Hippocampal formation (tissue), 2 donors: ENCODE data around the gene DTNB.
"Not testable (repeated sequence)": the region's sequence is repeated elsewhere in the genome, so short reads cannot be mapped to it uniquely, and the experiment has no call there.

Experiments
- DNase-seq, 2 donors: peaks; one replicate each; lab custom pipeline; 2025; lab: John Stamatoyannopoulos, UW

DTNB gene

DNA sequence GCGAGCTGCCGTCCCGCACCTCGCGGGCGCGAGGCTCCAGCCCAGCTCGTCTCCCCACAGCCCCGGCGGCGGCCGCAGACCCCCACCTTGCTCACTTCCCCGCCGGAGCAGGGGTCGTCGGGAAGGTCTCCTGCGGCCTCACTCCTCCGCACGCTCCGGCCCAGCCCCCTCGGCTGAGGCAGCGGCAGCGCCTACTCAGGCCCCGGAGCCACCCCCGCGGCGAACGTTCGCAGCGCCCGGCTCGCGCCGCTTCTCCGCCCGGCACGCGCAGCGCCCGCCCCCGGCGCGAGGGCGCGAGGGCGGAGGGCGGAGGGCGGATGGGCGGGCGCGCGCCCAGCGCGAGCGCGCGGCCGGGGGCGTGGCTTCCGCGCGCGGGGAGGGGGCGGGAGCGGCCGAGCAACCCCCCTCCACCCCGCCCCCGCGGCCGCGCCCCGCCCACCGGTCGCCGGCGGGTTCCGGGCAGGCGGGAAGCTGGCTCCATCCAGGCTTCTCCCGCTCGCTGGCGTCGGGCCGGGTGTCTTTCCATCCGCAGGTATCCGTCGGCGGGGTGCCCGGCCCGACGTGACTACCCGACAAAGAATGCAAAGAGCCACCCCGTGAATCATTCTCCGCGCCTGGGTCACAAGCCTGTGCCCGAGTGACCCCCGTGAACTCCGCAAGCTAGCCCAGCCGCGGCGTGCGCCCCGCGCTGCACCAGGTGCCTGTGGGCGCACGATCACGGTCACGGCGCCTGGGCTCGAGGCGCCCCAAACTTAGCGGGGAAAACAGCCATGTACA is at the start of gene DTNB:
TSS of gene DTNB (minus strand) at position 278 of the 777 bp plus-strand sequence. CDS start 20,917 bp downstream, outside the sequence.
- peak; percentile 55 to 73 for DNase-seq

DNA sequence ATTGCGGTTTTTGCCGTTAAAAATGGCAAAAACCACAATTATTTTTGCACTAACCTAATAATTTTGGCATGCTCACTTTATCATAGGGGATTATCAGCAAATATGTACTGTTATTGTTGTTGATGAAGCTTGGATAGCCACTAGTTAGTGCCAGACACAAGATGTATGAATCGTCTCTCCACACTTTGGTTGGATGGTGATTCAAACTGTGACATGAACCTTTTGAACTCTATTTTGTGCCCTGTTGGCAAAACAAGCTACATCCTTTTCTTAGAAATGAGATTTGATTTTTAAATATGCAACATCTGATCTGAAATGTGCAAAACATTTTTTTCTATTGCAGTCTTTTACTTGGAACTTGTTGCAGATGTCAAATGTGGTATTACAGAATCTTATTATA is 48.8 kb upstream of the DTNB start:
- DNase-seq, result no peak

DNA sequence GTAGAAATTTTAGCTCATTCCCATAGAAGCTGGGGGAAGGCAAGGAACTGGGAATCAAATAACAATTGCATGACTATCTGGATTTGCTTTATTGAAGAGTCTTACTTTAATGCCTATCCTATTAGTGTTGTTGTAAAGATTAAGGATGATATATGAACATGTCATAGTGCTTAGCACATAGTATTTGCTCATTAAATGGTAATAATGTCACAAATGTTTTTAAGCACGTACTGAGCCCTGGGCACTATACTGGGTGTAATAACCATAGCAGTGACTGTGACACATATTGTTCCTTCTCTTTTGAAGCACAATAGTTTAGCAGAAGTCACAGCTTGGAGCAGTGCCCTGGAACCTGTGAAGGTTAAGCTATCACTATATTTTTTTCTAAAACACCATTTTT is 47.2 kb upstream of the DTNB start:
- DNase-seq, result no peak

DNA sequence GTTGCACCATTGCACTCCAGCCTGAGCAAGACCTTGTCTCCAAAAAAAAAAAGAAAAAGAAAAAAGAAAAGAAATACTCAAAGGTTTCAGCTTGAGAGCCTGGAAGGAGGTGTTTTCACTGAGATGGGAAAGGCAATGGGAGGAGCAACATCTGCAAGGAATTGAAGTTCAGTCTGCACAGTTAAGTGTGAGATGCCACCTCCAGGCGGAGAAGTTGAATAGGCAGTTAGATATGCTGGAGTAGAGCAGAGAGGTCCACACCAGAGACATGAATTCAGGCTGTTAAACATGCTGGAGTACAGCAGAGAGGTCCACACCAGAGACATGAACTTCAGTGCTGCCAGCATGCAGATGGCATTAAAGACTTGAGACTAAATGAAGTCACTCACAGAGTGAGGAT is 41.4 kb upstream of the DTNB start:
- DNase-seq, result no peak

DNA sequence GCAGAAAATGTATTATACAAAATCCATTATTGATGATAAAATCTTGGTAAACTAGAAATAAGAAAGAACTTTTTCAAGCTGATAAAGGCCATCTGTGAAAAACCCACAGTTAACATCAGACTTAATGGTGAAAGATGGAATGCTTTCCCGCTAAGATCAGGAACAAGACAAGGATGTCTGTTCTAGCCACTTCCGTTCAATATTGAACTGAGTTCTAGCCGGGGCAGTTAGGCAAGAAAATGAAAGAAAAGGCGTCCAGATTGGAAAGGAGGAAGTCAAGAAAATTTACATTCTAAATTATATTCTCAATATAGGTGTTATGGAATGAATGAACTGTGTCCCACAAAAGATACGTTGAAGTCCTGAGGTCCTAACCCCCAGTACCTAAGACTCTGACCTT is 39.1 kb upstream of the DTNB start:
- DNase-seq, result no peak

DNA sequence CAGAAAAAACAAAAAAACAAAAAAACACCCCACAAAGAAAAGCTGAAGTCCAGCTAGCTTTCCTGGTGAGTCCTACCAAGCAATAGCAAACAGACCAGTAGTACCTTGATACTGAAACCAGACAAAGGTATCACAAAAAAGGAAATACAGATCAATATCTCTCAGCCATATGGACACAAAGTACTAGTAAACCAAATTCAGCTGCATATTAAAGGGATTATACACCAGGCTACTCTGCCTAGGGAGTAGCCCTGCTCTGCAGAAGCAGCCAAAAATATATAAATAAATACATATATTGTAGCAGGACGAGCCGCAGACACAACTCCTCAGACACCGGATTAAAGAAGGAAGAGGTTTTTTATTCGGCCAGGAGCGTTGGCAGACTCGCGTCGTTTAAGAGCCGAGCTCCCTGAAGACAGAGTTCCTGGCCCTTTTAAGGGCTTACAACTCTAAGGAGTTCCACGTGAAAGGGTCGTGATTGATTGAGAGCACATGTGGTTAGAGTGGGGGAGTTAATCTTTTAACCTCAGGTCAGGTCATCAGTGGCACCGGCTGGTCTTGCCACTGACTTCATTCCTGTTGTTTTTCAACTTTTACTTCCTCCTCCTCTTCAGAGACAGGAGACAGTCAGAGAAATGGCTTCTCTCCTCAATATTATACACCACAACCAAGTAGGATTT is 38.4 kb upstream of the DTNB start:
- no peak for DNase-seq

DNA sequence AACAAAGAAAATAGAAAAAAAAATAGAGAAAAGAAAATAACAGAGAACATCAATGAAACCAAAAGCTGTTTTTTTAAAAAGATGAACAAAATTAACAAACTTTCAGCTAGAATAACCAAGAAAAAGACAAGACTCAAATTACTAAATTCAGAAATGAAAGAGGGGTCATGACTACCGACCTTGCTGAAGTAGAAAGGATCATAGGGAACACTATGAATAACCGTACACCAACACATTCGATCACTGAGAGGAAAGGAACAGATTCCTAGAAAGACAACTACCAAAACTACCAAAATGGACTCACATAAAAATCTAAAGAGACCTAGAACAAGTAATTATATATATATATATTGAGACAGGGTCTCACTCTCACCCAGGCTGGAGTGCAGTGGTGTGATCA is 37.4 kb upstream of the DTNB start:
- DNase-seq, result no peak

DNA sequence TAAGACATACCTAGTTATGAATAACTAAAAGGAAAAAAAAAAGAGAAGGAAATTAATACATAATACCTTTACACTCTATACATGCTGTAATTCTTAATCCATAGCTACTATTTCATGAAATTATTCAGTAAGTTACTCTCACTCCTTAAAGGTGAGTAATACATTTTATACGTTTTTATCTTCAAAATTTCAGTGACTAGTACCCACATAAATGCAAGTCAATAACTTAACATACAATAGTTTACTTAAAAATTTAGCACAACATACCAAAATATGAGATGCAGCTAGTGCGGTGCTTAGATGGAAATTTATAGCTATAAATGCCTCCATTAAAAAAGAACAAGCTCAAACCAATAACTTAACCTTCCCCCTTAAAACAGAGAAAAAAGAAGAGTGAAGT is 36.0 kb upstream of the DTNB start:
- no peak for DNase-seq

DNA sequence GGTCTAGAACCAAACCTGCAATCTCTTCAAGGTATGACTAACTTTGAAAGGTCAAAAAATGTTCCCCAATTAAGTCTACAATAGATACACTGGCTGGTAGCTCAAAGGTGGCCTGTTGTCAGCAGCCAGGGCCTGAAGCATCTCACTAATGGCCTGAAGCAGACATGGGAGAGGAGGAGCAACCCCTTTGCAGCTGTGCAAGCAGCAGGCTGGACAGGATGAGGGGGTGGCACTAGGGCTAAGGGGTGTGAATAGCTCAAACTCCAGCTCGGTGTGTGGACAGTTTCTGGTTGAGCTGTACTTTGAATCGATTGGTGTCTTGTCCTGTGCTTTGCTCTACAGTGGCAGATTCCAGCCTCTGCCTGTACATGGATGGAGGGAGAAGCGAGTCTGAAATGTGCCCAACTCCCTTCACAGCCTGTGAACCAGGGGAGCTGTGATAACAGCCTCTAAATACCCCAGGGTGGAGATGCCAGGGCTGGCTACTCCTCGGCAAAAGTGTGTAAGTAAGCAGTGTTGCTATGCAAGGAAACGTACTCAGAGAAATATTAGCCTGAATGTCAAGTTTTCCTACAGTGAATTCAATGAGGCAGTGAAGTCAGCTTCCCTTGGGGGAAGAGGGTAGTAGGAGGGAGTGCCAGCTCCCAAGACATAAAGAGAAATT is 34.7 kb upstream of the DTNB start:
- DNase-seq, result no peak

DNA sequence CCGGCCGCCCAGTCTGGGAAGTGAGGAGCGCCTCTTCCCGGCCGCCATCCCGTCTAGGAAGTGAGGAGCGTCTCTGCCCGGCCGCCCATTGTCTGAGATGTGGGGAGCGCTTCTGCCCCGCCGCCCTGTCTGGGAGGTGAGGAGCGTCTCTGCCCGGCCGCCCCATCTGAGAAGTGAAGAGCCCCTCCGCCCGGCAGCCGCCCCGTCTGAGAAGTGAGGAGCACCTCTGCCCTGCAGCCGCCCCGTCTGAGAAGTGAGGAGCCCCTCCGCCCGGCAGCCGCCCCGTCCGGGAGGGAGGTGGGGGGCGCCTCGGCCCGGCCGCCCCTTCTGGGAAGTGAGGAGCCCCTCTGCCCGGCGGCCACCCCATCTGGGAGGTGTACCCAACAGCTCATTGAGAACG is 32.2 kb upstream of the DTNB start:
- not testable (repeated sequence) for DNase-seq

DNA sequence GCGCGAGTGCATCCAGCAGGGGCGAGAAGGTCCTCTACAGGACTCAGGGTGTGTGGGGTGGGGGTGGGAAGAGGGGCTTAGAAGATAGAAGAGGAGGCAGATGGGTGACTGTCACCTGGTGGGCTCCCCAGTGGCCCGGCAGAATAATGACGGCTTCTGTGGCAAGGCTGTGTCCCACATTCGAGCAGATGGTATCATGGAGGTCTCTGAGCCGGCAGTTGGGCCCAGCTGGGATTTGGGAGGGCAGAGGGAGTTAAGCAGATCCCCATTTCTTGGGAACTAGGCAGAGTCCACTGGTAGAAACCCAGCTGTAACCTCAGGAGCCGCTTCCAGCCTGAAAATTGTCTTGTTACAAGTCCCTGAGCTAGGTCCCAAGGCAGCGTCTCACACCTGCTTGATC is 28.4 kb upstream of the DTNB start:
- no peak for DNase-seq

DNA sequence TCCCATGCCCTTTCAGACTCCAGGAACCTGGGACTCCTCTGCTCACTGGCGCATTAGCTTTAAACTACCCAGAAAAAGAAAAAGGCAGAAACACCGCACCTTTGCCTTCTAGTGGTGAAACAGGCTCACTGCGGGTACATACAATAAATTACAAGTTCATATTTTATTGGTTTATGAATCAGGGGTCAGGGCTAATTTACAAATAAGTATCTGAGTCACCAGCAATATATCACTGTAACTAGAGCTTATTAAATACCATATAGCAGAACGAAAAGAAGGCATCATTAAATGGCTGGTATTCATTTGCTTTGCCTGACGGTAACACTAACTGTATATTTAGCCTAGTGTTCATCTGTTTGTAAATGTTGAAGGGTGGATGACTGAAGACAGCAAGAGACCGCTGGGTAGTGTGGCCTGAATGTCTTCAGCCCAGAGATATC is 26.9 kb upstream of the DTNB start:
- peak in 1 of 2 donors; percentile 20 for DNase-seq

DNA sequence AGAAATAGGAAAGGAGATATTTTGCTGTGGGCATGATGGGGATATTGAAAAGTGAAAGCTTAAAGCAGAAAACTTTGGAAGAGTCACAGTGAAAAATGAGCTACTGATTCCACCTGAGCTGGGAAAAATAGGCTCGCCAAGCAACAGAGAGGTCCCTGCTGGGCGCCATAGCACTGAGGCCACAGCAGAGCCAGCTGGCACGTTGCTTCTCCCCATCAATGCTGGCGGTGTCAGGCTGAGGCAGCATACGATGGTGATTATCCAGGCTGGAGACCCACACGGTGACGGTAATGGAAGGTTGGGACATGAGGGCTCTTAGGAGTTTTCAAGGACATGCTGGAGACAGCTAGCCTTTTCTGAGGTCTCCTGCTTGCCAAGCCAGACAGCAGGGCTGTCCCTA is 25.8 kb upstream of the DTNB start:
- no peak for DNase-seq

DNA sequence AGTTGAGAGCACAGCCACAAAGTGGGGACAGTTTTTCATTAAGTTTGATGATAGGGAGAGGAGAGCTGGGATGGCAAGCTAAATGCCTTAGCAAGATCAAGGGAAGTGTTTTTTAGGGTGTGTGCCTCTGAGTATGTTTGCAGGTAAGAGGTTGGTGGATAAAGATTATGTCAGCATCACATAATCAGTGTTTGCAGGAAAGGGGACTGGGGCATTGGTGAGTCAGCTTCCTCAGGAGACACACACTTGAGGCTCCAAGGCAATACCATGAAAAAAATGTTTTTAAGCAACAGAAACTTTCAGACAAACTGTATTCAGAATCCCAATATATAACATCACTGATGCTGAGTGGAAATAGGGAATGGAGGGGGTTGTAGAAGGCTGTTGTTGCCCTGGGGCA is 25.4 kb upstream of the DTNB start:
- no peak for DNase-seq

DNA sequence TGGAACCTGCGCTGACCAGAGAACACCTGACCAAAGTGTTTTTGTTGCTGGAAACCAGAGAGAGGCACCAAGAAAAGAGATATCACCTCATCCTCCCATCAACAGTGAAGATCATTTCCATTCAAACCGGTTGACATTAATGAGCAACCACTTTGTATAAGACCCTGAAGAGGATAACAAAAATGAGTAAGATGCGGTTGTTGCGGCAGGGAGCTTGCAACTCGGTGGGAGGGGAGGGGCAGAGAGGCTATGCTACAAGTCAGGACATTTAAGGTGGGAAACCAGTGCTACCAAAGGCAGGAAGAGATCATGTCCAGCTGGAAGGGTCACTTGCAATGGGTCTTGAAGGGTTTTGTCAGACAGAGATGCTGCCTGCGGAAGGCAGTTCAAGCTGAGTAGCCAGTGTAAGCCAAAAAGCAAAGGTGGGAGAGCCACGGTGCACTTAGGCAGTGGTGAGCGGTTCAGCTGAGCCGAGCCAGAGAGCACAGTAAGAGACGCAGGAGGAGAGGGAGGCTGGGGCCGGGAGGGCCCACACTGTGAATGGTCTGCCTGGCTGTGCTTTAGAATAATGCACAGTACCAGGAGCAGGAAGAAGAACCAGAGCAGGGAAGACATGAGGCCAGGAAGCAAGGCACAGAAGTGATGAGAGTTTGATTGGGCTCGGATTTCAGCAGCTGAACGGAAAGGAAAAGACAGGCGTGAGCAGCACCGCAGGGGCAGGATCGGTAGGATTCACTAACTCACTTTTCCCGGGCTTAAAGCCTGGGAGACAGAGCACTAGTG is 24.4 kb upstream of the DTNB start:
- no peak for DNase-seq

DNA sequence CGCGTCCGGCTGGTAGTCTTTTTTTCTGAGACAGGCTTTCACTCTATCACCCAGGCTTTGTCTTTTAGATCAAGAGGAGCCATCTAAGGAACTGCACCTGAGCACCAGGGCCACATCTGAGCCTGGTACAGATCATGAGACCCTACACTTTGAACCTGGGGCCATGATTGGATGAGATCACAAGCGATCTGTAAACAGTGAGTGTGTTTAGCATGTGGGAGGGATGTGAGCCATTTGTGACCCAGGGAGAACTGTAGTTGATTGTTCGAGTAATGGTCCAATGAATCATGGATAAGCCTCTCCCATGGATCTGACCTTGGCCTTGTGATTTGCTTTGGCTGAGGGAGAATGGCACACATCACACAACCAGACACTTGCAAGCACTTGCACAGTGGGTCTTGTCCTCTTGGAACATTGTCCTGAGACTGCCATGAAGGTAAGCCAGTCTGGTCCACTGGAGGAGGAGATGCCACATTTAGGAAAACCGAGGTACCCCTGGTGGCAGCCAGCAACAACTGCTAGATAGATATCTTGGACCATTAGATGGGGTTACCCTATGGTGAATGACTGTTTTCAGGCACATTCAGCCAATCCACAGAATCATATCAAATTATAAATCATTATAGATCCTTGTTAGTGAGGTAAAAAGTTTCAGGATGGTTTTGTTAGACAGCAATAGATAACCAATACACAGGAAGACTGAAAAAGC is 19.5 kb upstream of the DTNB start:
- no peak for DNase-seq

DNA sequence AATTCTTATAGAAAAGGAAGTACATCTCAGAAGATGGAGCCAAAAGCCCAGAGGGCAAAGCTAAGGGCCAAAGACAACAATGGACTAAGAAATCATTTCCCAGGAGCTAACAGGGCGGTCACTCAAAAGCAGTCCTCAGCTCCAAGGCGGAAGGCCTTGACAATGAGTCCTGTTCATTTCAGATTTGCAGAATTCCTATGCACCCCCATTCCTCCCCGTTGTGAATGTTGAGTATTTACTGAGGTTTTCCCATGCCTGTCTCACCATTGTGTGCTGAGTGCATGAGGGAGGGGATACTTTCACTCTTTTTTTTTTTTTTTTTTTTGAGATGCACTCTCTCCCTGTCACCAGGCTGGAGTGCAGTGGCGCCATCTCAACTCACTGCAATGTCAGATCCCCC is 18.8 kb upstream of the DTNB start:
- no peak for DNase-seq

DNA sequence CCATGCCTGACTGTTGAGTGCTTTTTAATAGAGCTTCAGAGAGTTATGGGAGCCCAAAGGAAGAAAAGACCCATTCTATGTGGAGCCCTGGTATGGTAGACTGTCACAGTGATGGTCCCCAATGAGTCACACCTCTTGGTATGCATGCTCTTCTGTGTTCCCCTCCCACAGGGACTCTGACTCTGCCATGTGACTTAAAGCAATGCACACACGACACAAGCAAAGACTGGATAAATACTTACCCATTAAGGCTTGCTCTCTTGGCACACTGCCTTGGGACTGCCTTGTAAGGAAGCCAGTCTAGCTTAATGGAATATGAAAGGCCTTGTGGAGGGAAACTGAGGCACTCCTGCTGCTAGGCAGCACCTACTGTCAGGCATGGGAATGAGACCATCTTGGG is 16.7 kb upstream of the DTNB start:
- DNase-seq, result no peak

DNA sequence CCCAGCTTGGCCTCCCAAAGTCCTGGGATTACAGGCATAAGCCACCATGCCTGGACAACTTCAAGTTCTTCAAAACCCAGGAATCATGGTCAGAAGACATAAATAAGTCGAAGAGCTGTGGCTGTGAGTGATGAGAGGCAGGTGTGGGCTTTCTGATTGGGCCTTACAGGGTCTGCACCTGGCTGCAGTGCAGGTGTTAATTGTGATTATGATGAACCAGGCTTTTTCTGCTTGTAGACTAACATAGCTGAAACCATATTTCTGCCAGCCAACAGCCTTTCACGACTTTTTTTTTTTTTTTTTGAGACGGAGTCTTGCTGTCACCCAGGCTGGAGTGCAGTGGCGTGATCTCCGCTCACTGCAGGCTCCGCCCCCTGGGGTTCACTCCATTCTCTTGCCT is 14.9 kb upstream of the DTNB start:
- no peak for DNase-seq

DNA sequence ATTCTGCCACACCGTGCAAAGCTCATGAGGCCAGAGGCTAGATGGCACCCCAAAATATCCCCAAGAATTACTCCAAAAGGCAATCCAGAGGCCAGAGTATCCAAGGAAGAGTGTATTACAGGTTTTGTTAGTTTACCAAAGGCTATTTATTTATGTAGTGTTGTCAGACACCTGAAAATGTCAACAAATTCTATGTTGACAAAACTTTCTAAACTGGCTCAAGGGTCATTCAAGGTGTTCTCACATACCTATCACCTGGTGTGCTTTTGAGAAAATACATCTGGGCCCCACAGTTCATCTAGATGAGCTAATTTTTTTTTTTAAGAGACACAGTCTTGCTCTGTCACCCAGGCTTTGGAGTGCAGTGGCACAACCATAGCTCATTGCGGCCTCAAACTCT is 12.4 kb upstream of the DTNB start:
- DNase-seq, result no peak

DNA sequence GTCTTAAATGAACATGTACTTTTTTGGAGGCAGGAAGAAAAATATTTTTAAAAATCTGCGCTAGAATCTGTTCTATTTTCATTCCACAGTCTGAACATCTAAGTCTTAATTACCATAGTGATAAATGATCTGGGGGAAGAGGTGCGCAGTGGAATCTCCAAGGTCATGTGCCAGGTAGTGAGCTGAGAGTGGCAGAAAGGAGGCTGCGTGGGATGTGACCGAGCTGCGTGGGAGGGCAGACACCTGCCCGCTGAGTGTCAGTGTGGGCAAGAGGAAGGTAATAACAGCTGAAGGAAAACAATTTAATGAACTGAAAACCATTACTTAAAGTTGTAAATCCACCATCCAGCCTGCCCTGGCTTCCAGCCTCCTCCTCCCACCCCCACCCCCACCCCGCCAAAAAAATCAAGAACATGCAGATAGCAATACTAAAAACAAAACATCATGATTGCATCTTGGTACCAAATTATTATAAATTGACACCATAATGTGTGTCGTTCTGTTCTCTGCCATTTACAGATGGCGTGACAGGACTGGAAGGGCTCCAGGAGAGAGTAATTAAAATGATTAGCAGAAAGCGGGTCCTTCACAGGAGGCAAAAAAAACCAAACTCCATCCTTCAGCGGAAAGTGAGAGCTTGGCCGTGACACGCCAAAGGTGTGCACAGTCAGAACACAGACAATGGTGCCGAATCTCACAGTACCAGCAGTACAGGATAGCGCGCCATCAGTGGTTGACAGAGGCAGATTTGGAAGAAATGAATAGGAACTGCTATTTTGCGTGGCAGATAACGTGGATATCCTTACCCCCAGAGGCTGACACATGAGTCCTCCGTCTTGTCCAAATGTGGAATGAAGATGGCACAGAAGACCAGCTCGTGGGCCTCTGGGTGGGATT is 11.4 kb upstream of the DTNB start:
- no peak for DNase-seq
